MM.1S (cell line): ENCODE data around the gene ZNF398.

Source experiments
- EZH2 ChIP-seq: fragments of 300-600 bp; sonication (generic); optimal IDR thresholded peaks from 2 replicates; pipeline ENCODE3; 2017; ENCODE audit warnings: low read depth, mild to moderate bottlenecking, antibody characterized with exemption, low read length, mixed read lengths
- EZH2phosphoT487 ChIP-seq: fragments of 300-600 bp; sonication (generic); IDR thresholded peaks from 2 replicates; pipeline ENCODE4 v1.6.1; 2018; ENCODE audit warnings: antibody characterized with exemption, low read length
- TF ChIP-seq, protein P1 (sequence below): fragments of 300-600 bp; sonication (generic); IDR thresholded peaks from 2 replicates; pipeline ENCODE4 v1.5.1; 2016; ENCODE audit warnings: antibody characterized with exemption, low read length, mixed read lengths

GRCh38 chr7:149198161-149198816 lies 51.0 kb downstream of the ZNF398 start:
- TF ChIP-seq, protein P1, sequence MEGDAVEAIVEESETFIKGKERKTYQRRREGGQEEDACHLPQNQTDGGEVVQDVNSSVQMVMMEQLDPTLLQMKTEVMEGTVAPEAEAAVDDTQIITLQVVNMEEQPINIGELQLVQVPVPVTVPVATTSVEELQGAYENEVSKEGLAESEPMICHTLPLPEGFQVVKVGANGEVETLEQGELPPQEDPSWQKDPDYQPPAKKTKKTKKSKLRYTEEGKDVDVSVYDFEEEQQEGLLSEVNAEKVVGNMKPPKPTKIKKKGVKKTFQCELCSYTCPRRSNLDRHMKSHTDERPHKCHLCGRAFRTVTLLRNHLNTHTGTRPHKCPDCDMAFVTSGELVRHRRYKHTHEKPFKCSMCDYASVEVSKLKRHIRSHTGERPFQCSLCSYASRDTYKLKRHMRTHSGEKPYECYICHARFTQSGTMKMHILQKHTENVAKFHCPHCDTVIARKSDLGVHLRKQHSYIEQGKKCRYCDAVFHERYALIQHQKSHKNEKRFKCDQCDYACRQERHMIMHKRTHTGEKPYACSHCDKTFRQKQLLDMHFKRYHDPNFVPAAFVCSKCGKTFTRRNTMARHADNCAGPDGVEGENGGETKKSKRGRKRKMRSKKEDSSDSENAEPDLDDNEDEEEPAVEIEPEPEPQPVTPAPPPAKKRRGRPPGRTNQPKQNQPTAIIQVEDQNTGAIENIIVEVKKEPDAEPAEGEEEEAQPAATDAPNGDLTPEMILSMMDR, result no peak
- TF ChIP-seq EZH2 (no peak), EZH2phosphoT487 (no peak)
